ENCODE measurements around the gene MKRN2OS. TPM values are rescaled to one million over a fixed set of nuclear protein-coding genes. Genes with fewer than 3 reads are reported as not detected.

The MKRN2OS gene
- total RNA-seq, 1 experiment from 2014 or later: not detected

GRCh38 chr3:12513694-12514446 lies 31.4 kb downstream of the MKRN2OS start:
- Histone ChIP-seq H3K9me3 (ENCODE audit: low read depth, low read length, poor library complexity, severe bottlenecking) (no peaks in the 10 kb centered on the region), H3K36me3 (ENCODE audit: insufficient read depth, low read length, poor library complexity, severe bottlenecking) (no peaks in the 10 kb centered on the region), H3K4me3 (ENCODE audit: low read depth, low read length, poor library complexity, severe bottlenecking) (no peak overlapping the region), H3K4me1 (ENCODE audit: insufficient read depth, low read length, poor library complexity, severe bottlenecking) (no peaks in the 10 kb centered on the region), H3K27me3 (replicated peaks; ENCODE audit: insufficient read depth, low read depth, low read length, poor library complexity) (no peaks in the 10 kb centered on the region), H3K27ac (ENCODE audit: low read depth, low read length, poor library complexity, severe bottlenecking) (no peak overlapping the region)
- TF ChIP-seq CTCF (conservative IDR thresholded peaks at IDR 0.05; ENCODE audit: low read depth, low read length) (no peak), EZH2 (IDR thresholded peaks at IDR 0.05; ENCODE audit: borderline replicate concordance, low read depth, low read length, poor library complexity, severe bottlenecking) (no peak)
- BruUV-seq (replicated peaks): no TSS peak
- no peak for DNase-seq (ENCODE audit: low spot score)
- ChIA-PET CTCF (no interaction called here), POLR2A (ENCODE audit: low non-redundant PET) (no interaction called here)
- intact Hi-C loops (cut with micrococcal nuclease; ENCODE audit: unreplicated experiment): no loop called here

- DNase-seq (ENCODE audit: low spot score): no peak
- Histone ChIP-seq H3K36me3 (ENCODE audit: insufficient read depth, low read length, poor library complexity, severe bottlenecking) (no peaks in the 10 kb centered on the region), H3K4me1 (ENCODE audit: insufficient read depth, low read length, poor library complexity, severe bottlenecking) (no peaks in the 10 kb centered on the region), H3K4me3 (ENCODE audit: low read depth, low read length, poor library complexity, severe bottlenecking) (no peak overlapping the region), H3K27ac (ENCODE audit: low read depth, low read length, poor library complexity, severe bottlenecking) (no peak overlapping the region), H3K27me3 (replicated peaks; ENCODE audit: insufficient read depth, low read depth, low read length, poor library complexity) (no peaks in the 10 kb centered on the region), H3K9me3 (ENCODE audit: low read depth, low read length, poor library complexity, severe bottlenecking) (no peaks in the 10 kb centered on the region)
- BruUV-seq (replicated peaks): no TSS peak
- intact Hi-C loops (cut with micrococcal nuclease; ENCODE audit: unreplicated experiment): no loop called here
- ChIA-PET CTCF (interaction anchor here (0.5 kb wide), 1 partner anchor 66 kb away, joined by 9 read pairs; no protein-coding TSS in a partner anchor), POLR2A (ENCODE audit: low non-redundant PET) (no interaction called here)
- no peak for TF ChIP-seq CTCF (conservative IDR thresholded peaks at IDR 0.05; ENCODE audit: low read depth, low read length)
- TF ChIP-seq EZH2 (IDR thresholded peaks at IDR 0.05; ENCODE audit: borderline replicate concordance, low read depth, low read length, poor library complexity, severe bottlenecking): no peak
Measured at GRCh38 chr3:12512534-12513118, 32.7 kb downstream of the MKRN2OS start.

- no TSS peak for BruUV-seq (replicated peaks)
- Histone ChIP-seq H3K4me3 (ENCODE audit: low read depth, low read length, poor library complexity, severe bottlenecking) (no peak overlapping the region), H3K27me3 (replicated peaks; ENCODE audit: insufficient read depth, low read depth, low read length, poor library complexity) (no peaks in the 10 kb centered on the region), H3K36me3 (ENCODE audit: insufficient read depth, low read length, poor library complexity, severe bottlenecking) (peaks cover 18% of the 10 kb centered on the region), H3K27ac (ENCODE audit: low read depth, low read length, poor library complexity, severe bottlenecking) (no peak overlapping the region), H3K4me1 (ENCODE audit: insufficient read depth, low read length, poor library complexity, severe bottlenecking) (no peaks in the 10 kb centered on the region), H3K9me3 (ENCODE audit: low read depth, low read length, poor library complexity, severe bottlenecking) (no peaks in the 10 kb centered on the region)
- no peak for DNase-seq (ENCODE audit: low spot score)
- ChIA-PET POLR2A (ENCODE audit: low non-redundant PET) (no interaction called here), CTCF (no interaction called here)
- intact Hi-C loops (cut with micrococcal nuclease; ENCODE audit: unreplicated experiment): no loop called here
- TF ChIP-seq EZH2 (IDR thresholded peaks at IDR 0.05; ENCODE audit: borderline replicate concordance, low read depth, low read length, poor library complexity, severe bottlenecking) (no peak), CTCF (conservative IDR thresholded peaks at IDR 0.05; ENCODE audit: low read depth, low read length) (no peak)
Measured at GRCh38 chr3:12509466-12509865, 35.8 kb downstream of the MKRN2OS start.

All from A673 (cell line).